BJ (cell line): ENCODE results near the gene IGHMBP2. TPM values are rescaled to one million over a fixed set of nuclear protein-coding genes. Genes with fewer than 3 reads are reported as not detected.

Source experiments
- CTCF ChIA-PET: fragments of 350-600 bp; formaldehyde crosslinking; extraction: SDS; loops from one replicate; lab custom pipeline; 2021; ENCODE audit warnings: antibody characterized with exemption, inconsistent platforms; lab: Yijun Ruan, JAX
- POLR2A ChIA-PET: fragments of 300-600 bp; sonication (Branson Sonifier 250); formaldehyde crosslinking; extraction: SDS; loops from one replicate; lab custom pipeline; 2021; ENCODE audit warnings: antibody characterized with exemption; lab: Charles Lee
- DNase-seq: peaks from one replicate; pipeline ENCODE4 v3.0.0-alpha.2; 2011; ENCODE audit warnings: low read depth
- H3K27me3 ChIP-seq: 2 replicates; pipeline ENCODE4 v1.6.0; 2011; ENCODE audit warnings: low read length; ENCODE audit not compliant: control insufficient read depth, insufficient read depth
- H3K36me3 ChIP-seq: 2 replicates; pipeline ENCODE4 v1.5.1; 2011; ENCODE audit warnings: low read length; ENCODE audit not compliant: control insufficient read depth, insufficient read depth
- H3K4me3 ChIP-seq: 2 replicates; pipeline ENCODE4 v1.5.1; 2011; ENCODE audit warnings: low read depth, mild to moderate bottlenecking, control low read depth, low read length
- CTCF ChIP-seq: IDR thresholded peaks from 2 replicates; pipeline ENCODE4 v1.5.1; 2011; ENCODE audit warnings: low read depth, mild to moderate bottlenecking, control low read depth, inconsistent platforms, low read length, moderate library complexity; ENCODE audit not compliant: insufficient read depth
- polyA plus RNA-seq: library from polyadenylated mRNA; depleted of rRNA; stranded (reverse); fragments of >200 nt; gene quantifications from 2 replicates; pipeline ENCODE4 v1.2.3, GENCODE V29; 2011

Gene IGHMBP2
- polyA plus RNA-seq, 1 experiment = 13.1 TPM

- no peak overlapping the region for H3K4me3 ChIP-seq
- TF ChIP-seq CTCF = no peak
- H3K36me3 ChIP-seq = no peaks in the 10 kb centered on the region
- CTCF ChIA-PET = interaction anchor here (1.1 to 1.6 kb wide), 3 partner anchors 9 to 12 kb away, joined by 3 to 5 read pairs (median 4); no protein-coding TSS in a partner anchor
- POLR2A ChIA-PET = no interaction called here
- DNase-seq = peak; percentile 50
- H3K27me3 ChIP-seq = no peaks in the 10 kb centered on the region
These were observed 51.3 kb downstream of the IGHMBP2 start for GRCh38 chr11:68954836-68955606.

DNA sequence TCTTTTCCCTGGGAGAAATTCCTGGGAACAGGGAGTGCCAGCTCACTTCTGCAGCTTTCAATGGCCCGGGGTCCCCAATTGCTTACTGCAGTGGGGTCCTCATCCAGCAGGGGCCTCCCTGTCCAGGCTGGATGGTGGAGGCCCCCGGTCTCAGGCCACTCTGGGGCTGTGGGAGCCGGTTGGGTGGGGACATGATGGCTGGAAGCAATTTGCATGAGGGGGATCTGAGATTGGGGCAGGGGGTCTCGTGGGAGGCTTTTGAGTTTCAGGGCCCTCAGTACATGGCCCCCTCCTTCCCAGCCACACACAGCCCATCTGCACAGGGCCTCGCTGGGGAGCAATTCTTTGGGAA, 51.9 kb downstream of the IGHMBP2 start:
- no peak overlapping the region for H3K4me3 ChIP-seq
- no peak for DNase-seq
- no peak for TF ChIP-seq CTCF
- ChIA-PET POLR2A (no interaction called here), CTCF (interaction anchor here (1.1 to 1.6 kb wide), 2 partner anchors 8 to 11 kb away, joined by 4 to 5 read pairs; no protein-coding TSS in a partner anchor)
- H3K27me3 ChIP-seq = no peaks in the 10 kb centered on the region
- H3K36me3 ChIP-seq = no peaks in the 10 kb centered on the region

DNA sequence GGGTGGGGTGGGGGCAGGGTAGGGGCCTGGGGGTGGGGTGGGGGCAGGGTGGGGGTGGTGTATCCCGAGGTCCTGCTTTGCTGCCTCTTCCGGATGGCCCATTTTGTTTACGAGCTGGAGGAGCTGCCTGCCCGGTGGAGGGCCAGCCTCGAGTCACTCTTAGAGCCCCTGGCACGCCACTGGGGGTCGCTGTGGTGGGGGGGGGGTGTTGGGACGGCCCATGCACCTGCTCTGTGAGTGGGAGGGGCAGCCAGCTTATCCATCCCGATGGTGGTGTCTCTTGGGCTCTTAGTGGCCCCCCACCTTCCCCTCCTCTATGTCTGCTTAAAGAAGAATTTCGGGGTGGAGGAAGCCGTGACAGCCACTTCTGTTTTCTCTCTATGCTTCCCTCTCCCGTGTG, 52.5 kb downstream of the IGHMBP2 start:
- TF ChIP-seq CTCF = peak; percentile 28; the same call in 1 of the 2 replicates
- DNase-seq = no peak
- H3K36me3 ChIP-seq = no peaks in the 10 kb centered on the region
- CTCF ChIA-PET = no interaction called here
- H3K4me3 ChIP-seq = no peak overlapping the region
- POLR2A ChIA-PET = interaction anchor here (0.7 kb wide), 1 partner anchor 221 kb away, joined by 3 read pairs; no protein-coding TSS in a partner anchor
- no peaks in the 10 kb centered on the region for H3K27me3 ChIP-seq

DNA sequence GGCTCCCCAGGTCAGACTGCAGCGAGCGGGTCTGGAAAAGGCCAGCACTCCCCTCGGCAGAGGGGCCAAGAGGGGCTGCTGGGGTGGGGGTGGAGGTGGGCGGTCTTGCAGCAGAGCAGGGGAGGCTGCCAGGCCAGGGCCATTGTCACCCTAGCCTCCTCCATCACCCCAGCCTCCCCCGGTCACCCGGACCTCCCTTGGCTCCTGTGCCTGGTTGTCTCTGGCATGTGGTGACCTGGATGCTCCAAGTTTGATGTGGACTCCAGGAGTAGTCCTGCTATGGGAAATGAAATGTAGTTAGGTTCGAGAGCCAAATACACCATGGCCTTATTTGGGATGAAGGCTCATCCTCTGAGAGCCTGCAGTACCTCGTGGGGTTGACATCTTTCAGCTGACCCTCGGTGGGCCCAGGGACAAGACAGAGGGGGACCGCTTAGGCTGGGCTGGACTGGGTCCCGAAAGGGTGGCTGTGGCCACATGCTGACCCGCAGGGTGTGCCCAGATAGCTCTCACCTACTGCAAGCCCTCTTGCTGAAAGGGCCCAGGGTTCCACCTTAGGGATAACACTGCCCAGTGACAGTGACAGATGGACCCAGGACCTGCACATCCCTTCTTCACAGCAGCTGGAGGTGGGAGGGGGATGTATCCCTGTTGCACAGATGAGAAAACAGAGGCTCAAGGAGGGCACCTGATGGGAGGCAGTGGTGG, 53.0 kb downstream of the IGHMBP2 start:
- DNase-seq = no peak
- no peak for TF ChIP-seq CTCF
- CTCF ChIA-PET = interaction anchor here (0.8 to 1.4 kb wide), 3 partner anchors 44 to 71 kb away, joined by 3 to 5 read pairs (median 3); no protein-coding TSS in a partner anchor
- no peaks in the 10 kb centered on the region for H3K36me3 ChIP-seq
- POLR2A ChIA-PET = interaction anchor here (0.7 kb wide), 1 partner anchor 220 kb away, joined by 3 read pairs; no protein-coding TSS in a partner anchor
- H3K27me3 ChIP-seq = no peaks in the 10 kb centered on the region
- H3K4me3 ChIP-seq = no peak overlapping the region

GRCh38 chr11:68958211-68958610, 54.5 kb downstream of the IGHMBP2 start:
- POLR2A ChIA-PET = no interaction called here
- TF ChIP-seq CTCF = no peak
- DNase-seq = no peak
- Histone ChIP-seq H3K27me3 (no peaks in the 10 kb centered on the region), H3K4me3 (no peak overlapping the region), H3K36me3 (no peaks in the 10 kb centered on the region)
- CTCF ChIA-PET = interaction anchor here (0.9 to 1.4 kb wide), 2 partner anchors 7 to 42 kb away, joined by 3 to 5 read pairs; no protein-coding TSS in a partner anchor
